Measurements from ENCODE around the gene LEP. TPM values are rescaled to one million over a fixed set of nuclear protein-coding genes. Genes with fewer than 3 reads are reported as not detected.

The LEP gene
- total RNA-seq, 4 donors from 2014 or later, result not detected

DNA sequence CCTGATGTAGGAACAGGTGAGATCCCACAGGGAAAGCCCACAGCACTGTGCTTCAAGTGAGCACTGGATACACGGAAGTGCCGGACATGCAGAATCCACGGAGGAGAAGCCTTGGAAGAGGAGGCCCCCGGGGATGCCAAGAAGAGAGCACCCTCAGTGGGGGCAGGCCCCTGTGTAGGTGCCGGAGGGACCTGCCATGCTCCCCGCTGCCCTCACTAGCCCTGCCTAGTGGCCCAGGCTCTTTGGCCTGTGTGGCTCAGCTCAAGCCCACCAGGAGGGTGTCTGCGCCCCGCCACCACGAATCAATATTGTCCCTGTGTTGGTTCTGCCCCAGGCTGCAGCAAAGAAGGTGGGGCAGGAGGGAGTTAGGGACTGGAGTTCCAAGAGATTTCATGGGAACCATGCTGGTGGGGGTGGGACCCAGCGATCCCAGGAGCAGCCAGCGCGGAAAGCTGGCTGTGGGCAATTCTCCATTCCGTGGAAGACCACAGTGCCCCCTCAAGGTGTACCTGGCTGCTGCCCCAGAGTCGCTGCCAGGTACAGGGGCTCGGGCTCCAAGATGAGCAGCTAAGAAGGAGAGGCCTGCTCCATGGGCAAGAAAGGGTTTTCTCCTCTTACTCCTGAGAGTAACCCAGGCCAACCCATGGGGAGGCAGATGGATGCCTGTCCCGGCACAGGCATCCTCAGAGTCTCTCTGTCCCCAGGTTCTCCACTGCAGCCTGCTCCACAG, 34.9 kb upstream of the LEP start:
- H3K36me3 ChIP-seq, result no peaks in the 10 kb centered on the region
- peaks cover 0 to 91% (median 4%) of the 10 kb centered on the region in 4 donors for H3K27me3 ChIP-seq
- 86 to 87% methylated on average over 3 to 13 of the region's 16 CpGs for WGBS, 2 donors
- DNase-seq, result no peak
- peaks cover 0 to 17% (median 2%) of the 10 kb centered on the region in 3 donors for H3K4me1 ChIP-seq
- no peaks in the 10 kb centered on the region for H3K9me3 ChIP-seq
- no peak overlapping the region for H3K27ac ChIP-seq
- no peak overlapping the region for H3K4me3 ChIP-seq
- intact Hi-C loops (cut with DNase I), result loop anchor here (5.0 kb wide), 2 partner anchors 69 to 499 kb away; no protein-coding TSS in a partner anchor
- TF ChIP-seq, protein P1, sequence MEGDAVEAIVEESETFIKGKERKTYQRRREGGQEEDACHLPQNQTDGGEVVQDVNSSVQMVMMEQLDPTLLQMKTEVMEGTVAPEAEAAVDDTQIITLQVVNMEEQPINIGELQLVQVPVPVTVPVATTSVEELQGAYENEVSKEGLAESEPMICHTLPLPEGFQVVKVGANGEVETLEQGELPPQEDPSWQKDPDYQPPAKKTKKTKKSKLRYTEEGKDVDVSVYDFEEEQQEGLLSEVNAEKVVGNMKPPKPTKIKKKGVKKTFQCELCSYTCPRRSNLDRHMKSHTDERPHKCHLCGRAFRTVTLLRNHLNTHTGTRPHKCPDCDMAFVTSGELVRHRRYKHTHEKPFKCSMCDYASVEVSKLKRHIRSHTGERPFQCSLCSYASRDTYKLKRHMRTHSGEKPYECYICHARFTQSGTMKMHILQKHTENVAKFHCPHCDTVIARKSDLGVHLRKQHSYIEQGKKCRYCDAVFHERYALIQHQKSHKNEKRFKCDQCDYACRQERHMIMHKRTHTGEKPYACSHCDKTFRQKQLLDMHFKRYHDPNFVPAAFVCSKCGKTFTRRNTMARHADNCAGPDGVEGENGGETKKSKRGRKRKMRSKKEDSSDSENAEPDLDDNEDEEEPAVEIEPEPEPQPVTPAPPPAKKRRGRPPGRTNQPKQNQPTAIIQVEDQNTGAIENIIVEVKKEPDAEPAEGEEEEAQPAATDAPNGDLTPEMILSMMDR (IDR thresholded peaks at IDR 0.05), result no peak
- no peak for TF ChIP-seq POLR2A (IDR thresholded peaks at IDR 0.05)

GRCh38 chr7:128206747-128207500, 34.2 kb upstream of the LEP start:
- Histone ChIP-seq H3K9me3 (no peaks in the 10 kb centered on the region), H3K4me1 (peaks cover 0 to 9% (median 0%) of the 10 kb centered on the region in 3 donors), H3K36me3 (no peaks in the 10 kb centered on the region), H3K27ac (no peak overlapping the region), H3K27me3 (peaks cover 0 to 87% (median 3%) of the 10 kb centered on the region in 4 donors), H3K4me3 (no peak overlapping the region)
- DNase-seq, result no peak
- TF ChIP-seq, protein P1 (IDR thresholded peaks at IDR 0.05), result no peak
- no peak for TF ChIP-seq POLR2A (IDR thresholded peaks at IDR 0.05)
- 61 to 70% methylated on average over 3 to 4 of the region's 9 CpGs for WGBS, 2 donors
- intact Hi-C loops (cut with DNase I), result loop anchor here (5.0 kb wide), 2 partner anchors 70 to 500 kb away; no protein-coding TSS in a partner anchor

DNA sequence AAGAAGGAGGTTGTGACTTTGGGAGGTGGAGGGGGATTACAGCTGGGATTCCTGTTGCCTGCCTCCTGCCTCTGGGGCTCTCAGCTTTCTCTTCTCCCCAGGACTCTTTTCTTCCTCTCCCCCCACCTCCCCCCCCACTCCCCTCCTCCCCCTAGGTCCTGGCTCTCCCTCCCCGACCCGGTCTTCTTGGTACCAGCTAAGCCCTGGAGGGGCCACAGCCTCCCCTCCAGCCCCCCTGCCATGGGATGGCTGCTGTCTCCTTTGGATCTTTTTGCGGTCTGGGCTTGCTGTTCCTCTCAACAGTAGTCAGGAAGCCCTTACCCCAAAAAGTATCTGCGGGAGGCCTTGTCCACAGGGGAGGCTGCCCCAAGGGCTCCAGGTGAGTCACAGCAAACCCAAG, 33.5 kb upstream of the LEP start:
- Histone ChIP-seq H3K27ac (no peak overlapping the region), H3K4me3 (no peak overlapping the region), H3K9me3 (no peaks in the 10 kb centered on the region), H3K36me3 (no peaks in the 10 kb centered on the region), H3K4me1 (peaks cover 0 to 9% (median 0%) of the 10 kb centered on the region in 3 donors), H3K27me3 (peaks cover 0 to 80% (median 0%) of the 10 kb centered on the region in 4 donors)
- no peak for DNase-seq
- no peak for TF ChIP-seq POLR2A (IDR thresholded peaks at IDR 0.05)
- TF ChIP-seq, protein P1 (IDR thresholded peaks at IDR 0.05), result no peak
- 47 to 70% methylated on average over 2 of the region's 4 CpGs for WGBS, 2 donors
- intact Hi-C loops (cut with DNase I), result loop anchor here (5.0 kb wide), 2 partner anchors 70 to 500 kb away; no protein-coding TSS in a partner anchor

GRCh38 chr7:128209229-128210035, 31.6 kb upstream of the LEP start:
- H3K4me1 ChIP-seq, result peaks cover 0 to 9% (median 0%) of the 10 kb centered on the region in 3 donors
- WGBS, 2 donors, result 19 to 30% methylated on average over 17 to 18 of the region's 28 CpGs
- DNase-seq, result no peak
- peaks cover 0 to 62% (median 0%) of the 10 kb centered on the region in 4 donors for H3K27me3 ChIP-seq
- TF ChIP-seq, protein P1 (IDR thresholded peaks at IDR 0.05), result peak; percentile 96 to 98 (median 97)
- no peak for TF ChIP-seq POLR2A (IDR thresholded peaks at IDR 0.05)
- no peaks in the 10 kb centered on the region for H3K36me3 ChIP-seq
- no peak overlapping the region for H3K27ac ChIP-seq
- intact Hi-C loops (cut with DNase I), result loop anchor here (5.0 kb wide), 2 partner anchors 72 to 502 kb away; no protein-coding TSS in a partner anchor
- H3K9me3 ChIP-seq, result no peaks in the 10 kb centered on the region
- no peak overlapping the region for H3K4me3 ChIP-seq

Measured in esophagus squamous epithelium (tissue), 5 donors.